ENCODE results near the gene ATP5PD.

Gene ATP5PD

GRCh38 chr17:74994440-74994839 is 52.3 kb downstream of the ATP5PD start:
- no peak for TF ChIP-seq CTCF (IDR thresholded peaks at IDR 0.05)
- Histone ChIP-seq H3K36me3 (no peaks in the 10 kb centered on the region), H3K4me1 (ENCODE audit: control insufficient read depth in 1 of 2, insufficient read depth in 1 of 2, low read depth in 1 of 2, low read length in 1 of 2) (no peaks in the 10 kb centered on the region), H3K27me3 (peaks cover 24% of the 10 kb centered on the region), H3K4me3 (ENCODE audit: low read depth in 1 of 2, low read length in 1 of 2) (no peak overlapping the region), H3K9me3 (no peaks in the 10 kb centered on the region), H3K27ac (no peak overlapping the region)

GRCh38 chr17:74992223-74992622 is 54.5 kb downstream of the ATP5PD start:
- Histone ChIP-seq H3K9me3 (no peaks in the 10 kb centered on the region), H3K4me3 (ENCODE audit: low read depth in 1 of 2, low read length in 1 of 2) (no peak overlapping the region), H3K4me1 (ENCODE audit: control insufficient read depth in 1 of 2, insufficient read depth in 1 of 2, low read depth in 1 of 2, low read length in 1 of 2) (peaks cover 14 to 15% of the 10 kb centered on the region in 2 experiments), H3K36me3 (no peaks in the 10 kb centered on the region), H3K27me3 (peaks cover 46% of the 10 kb centered on the region), H3K27ac (no peak overlapping the region)
- TF ChIP-seq CTCF (IDR thresholded peaks at IDR 0.05), result no peak

DNA sequence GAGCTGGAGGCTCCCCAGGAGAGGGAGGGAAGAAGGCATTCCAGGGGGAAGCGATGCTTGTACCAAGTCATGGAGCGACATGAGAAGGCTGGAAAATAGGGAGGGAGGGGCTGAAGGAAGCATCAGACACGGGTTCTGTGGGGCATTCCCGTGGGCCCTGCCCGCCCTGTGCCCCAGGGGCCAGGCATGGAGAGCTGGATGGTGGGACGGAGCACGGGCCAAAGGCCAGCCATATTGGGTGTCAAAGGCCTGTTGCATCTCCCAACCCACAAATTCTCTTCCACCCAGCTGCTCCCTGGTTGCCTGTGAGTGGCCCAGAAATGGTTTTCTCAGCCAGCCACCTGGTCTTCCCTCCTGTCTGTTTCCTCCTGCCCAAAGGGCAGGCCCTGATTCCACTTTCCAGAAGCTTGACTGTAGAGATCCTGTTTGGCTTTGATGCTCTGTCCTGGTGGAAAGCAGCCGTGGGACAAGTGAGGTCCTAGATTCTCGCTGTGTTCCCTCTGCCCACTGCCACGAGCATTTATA is 56.1 kb downstream of the ATP5PD start:
- Histone ChIP-seq H3K36me3 (no peaks in the 10 kb centered on the region), H3K4me3 (ENCODE audit: low read depth in 1 of 2, low read length in 1 of 2) (no peak overlapping the region), H3K4me1 (ENCODE audit: control insufficient read depth in 1 of 2, insufficient read depth in 1 of 2, low read depth in 1 of 2, low read length in 1 of 2) (peaks cover 26 to 27% of the 10 kb centered on the region in 2 experiments), H3K27me3 (peaks cover 52% of the 10 kb centered on the region), H3K27ac (no peak overlapping the region), H3K9me3 (no peaks in the 10 kb centered on the region)
- TF ChIP-seq CTCF (IDR thresholded peaks at IDR 0.05), result no peak

Data from neutrophil (primary cell).